Activated CD8-positive, alpha-beta memory T cell treated with anti-CD3 and anti-CD28 coated beads for 36 hours (primary cell): ENCODE data around the gene LRRTM4. TPM values are rescaled to one million over a fixed set of nuclear protein-coding genes. Genes with fewer than 3 reads are reported as not detected.

ENCODE experiments used
- CTCF ChIA-PET: fragments of 350-600 bp; sonication (Branson Sonifier 250); formaldehyde crosslinking; loops from one replicate; lab custom pipeline; 2021; ENCODE audit warnings: antibody characterized with exemption; lab: Charles Lee
- POLR2A ChIA-PET: fragments of 350-600 bp; sonication (Branson Sonifier 250); formaldehyde crosslinking; loops from one replicate; lab custom pipeline; 2021; ENCODE audit warnings: antibody characterized with exemption; lab: Charles Lee
- total RNA-seq, 2 experiments: library from RNA; stranded (reverse); gene quantifications; one replicate each; pipeline ENCODE4 v1.2.3, GENCODE V29; 2021

The LRRTM4 gene
- total RNA-seq = not detected

- ChIA-PET POLR2A (no interaction called here), CTCF (no interaction called here)
Measured at GRCh38 chr2:77521931-77522470, at the start of gene LRRTM4. LRRTM4 (minus strand) TSS chr2:77522376.

GRCh38 chr2:77571545-77571944 is 49.4 kb upstream of the LRRTM4 start:
- POLR2A ChIA-PET = no interaction called here
- CTCF ChIA-PET = no interaction called here

GRCh38 chr2:77567723-77568122 is 45.5 kb upstream of the LRRTM4 start:
- ChIA-PET POLR2A (no interaction called here), CTCF (no interaction called here)

- CTCF ChIA-PET = no interaction called here
- POLR2A ChIA-PET = no interaction called here
Measured at GRCh38 chr2:77566582-77566981, 44.4 kb upstream of the LRRTM4 start.

- ChIA-PET CTCF (no interaction called here), POLR2A (no interaction called here)
Measured at GRCh38 chr2:77566131-77566530, 44.0 kb upstream of the LRRTM4 start.

GRCh38 chr2:77552956-77553355 is 30.8 kb upstream of the LRRTM4 start:
- ChIA-PET POLR2A (no interaction called here), CTCF (no interaction called here)

GRCh38 chr2:77538031-77538430 is 15.9 kb upstream of the LRRTM4 start:
- POLR2A ChIA-PET = no interaction called here
- CTCF ChIA-PET = no interaction called here

GRCh38 chr2:77522888-77523287 is 712 bp upstream of the LRRTM4 start:
- CTCF ChIA-PET = no interaction called here
- POLR2A ChIA-PET = no interaction called here

- CTCF ChIA-PET = no interaction called here
Measured at GRCh38 chr2:77521548-77521891, 656 bp downstream of the LRRTM4 start.

GRCh38 chr2:77520641-77521547 is 1.3 kb downstream of the LRRTM4 start:
- CTCF ChIA-PET = no interaction called here

More at GRCh38 chr2:77521548-77521891, 656 bp downstream of the LRRTM4 start:
- POLR2A ChIA-PET = no interaction called here

GRCh38 chr2:77519888-77520506 is 2.2 kb downstream of the LRRTM4 start:
- CTCF ChIA-PET = no interaction called here
- POLR2A ChIA-PET = no interaction called here

More at GRCh38 chr2:77520641-77521547, 1.3 kb downstream of the LRRTM4 start:
- POLR2A ChIA-PET = no interaction called here

GRCh38 chr2:77519164-77519887 is 2.9 kb downstream of the LRRTM4 start:
- ChIA-PET CTCF (no interaction called here), POLR2A (no interaction called here)

GRCh38 chr2:77518311-77518710 is 3.9 kb downstream of the LRRTM4 start:
- ChIA-PET POLR2A (no interaction called here), CTCF (no interaction called here)

GRCh38 chr2:77513191-77513590 is 9.0 kb downstream of the LRRTM4 start:
- POLR2A ChIA-PET = no interaction called here
- CTCF ChIA-PET = no interaction called here

GRCh38 chr2:77512507-77512906 is 9.7 kb downstream of the LRRTM4 start:
- CTCF ChIA-PET = no interaction called here
- POLR2A ChIA-PET = no interaction called here

- ChIA-PET POLR2A (no interaction called here), CTCF (no interaction called here)
Measured at GRCh38 chr2:77508511-77508910, 13.7 kb downstream of the LRRTM4 start.

GRCh38 chr2:77507657-77508056 is 14.5 kb downstream of the LRRTM4 start:
- CTCF ChIA-PET = no interaction called here
- POLR2A ChIA-PET = no interaction called here

- CTCF ChIA-PET = no interaction called here
Measured at GRCh38 chr2:77488141-77488540, 34.0 kb downstream of the LRRTM4 start.

GRCh38 chr2:77487074-77487803 is 34.9 kb downstream of the LRRTM4 start:
- POLR2A ChIA-PET = no interaction called here
- CTCF ChIA-PET = no interaction called here

More at GRCh38 chr2:77488141-77488540, 34.0 kb downstream of the LRRTM4 start:
- POLR2A ChIA-PET = no interaction called here
